ENCODE data around the gene ZCWPW1.

Gene ZCWPW1

GRCh38 chr7:100472854-100473499, 44.5 kb upstream of the ZCWPW1 start:
- DNase-seq (ENCODE audit: low read depth) = no peak
- in situ Hi-C loops (cut with HindIII; ENCODE audit: low sequenced_read_pairs) = no loop called here
- no peak overlapping the region for H3K4me3 ChIP-seq (ENCODE audit: low read depth, low read length)
- no peak for TF ChIP-seq CTCF (IDR thresholded peaks at IDR 0.05; ENCODE audit: low read depth, low read length, missing control alignments)

- TF ChIP-seq CTCF (IDR thresholded peaks at IDR 0.05; ENCODE audit: low read depth, low read length, missing control alignments) = no peak
- in situ Hi-C loops (cut with HindIII; ENCODE audit: low sequenced_read_pairs) = no loop called here
- H3K4me3 ChIP-seq (ENCODE audit: low read depth, low read length) = no peak overlapping the region
- DNase-seq (ENCODE audit: low read depth) = no peak
These were observed 43.8 kb upstream of the ZCWPW1 start for GRCh38 chr7:100472121-100472851.

- in situ Hi-C loops (cut with HindIII; ENCODE audit: low sequenced_read_pairs) = no loop called here
- no peak for DNase-seq (ENCODE audit: low read depth)
- no peak overlapping the region for H3K4me3 ChIP-seq (ENCODE audit: low read depth, low read length)
- no peak for TF ChIP-seq CTCF (IDR thresholded peaks at IDR 0.05; ENCODE audit: low read depth, low read length, missing control alignments)
These were observed 42.5 kb upstream of the ZCWPW1 start for GRCh38 chr7:100471021-100471420.

- no peak overlapping the region for H3K4me3 ChIP-seq (ENCODE audit: low read depth, low read length)
- peak; percentile 91 for TF ChIP-seq CTCF (IDR thresholded peaks at IDR 0.05; ENCODE audit: low read depth, low read length, missing control alignments)
- peak; percentile 42 for DNase-seq (ENCODE audit: low read depth)
- in situ Hi-C loops (cut with HindIII; ENCODE audit: low sequenced_read_pairs) = no loop called here
These were observed 40.9 kb upstream of the ZCWPW1 start for GRCh38 chr7:100469227-100470044.

- no peak overlapping the region for H3K4me3 ChIP-seq (ENCODE audit: low read depth, low read length)
- DNase-seq (ENCODE audit: low read depth) = no peak
- no peak for TF ChIP-seq CTCF (IDR thresholded peaks at IDR 0.05; ENCODE audit: low read depth, low read length, missing control alignments)
- in situ Hi-C loops (cut with HindIII; ENCODE audit: low sequenced_read_pairs) = no loop called here
These were observed 39.3 kb upstream of the ZCWPW1 start for GRCh38 chr7:100467638-100468373.

All from astrocyte of the cerebellum (primary cell).